Trophoblast cell (in vitro differentiated cells and primary cell): ENCODE results near the gene WSCD1.

Experiments used
- DNase-seq, 2 donors: peaks; one replicate each; pipeline ENCODE4 v3.0.0-alpha.2; 2016
- H2AFZ ChIP-seq: 2 replicates; pipeline ENCODE4 v1.6.1; 2013; ENCODE audit warnings: low read length, moderate library complexity, mild to moderate bottlenecking; ENCODE audit not compliant: insufficient read depth, poor library complexity
- H2AK5ac ChIP-seq: 2 replicates; pipeline ENCODE4 v1.6.1; 2013; ENCODE audit warnings: mild to moderate bottlenecking, low read length
- H2BK120ac ChIP-seq: 2 replicates; pipeline ENCODE4 v1.6.1; 2013; ENCODE audit warnings: low read length, mild to moderate bottlenecking, moderate library complexity; ENCODE audit not compliant: insufficient read depth, poor library complexity
- H2BK12ac ChIP-seq: 2 replicates; pipeline ENCODE4 v1.6.1; 2013; ENCODE audit warnings: mild to moderate bottlenecking, low read length, moderate library complexity
- H2BK5ac ChIP-seq: 2 replicates; pipeline ENCODE4 v1.6.1; 2013; ENCODE audit warnings: low read length, low read depth, moderate library complexity, mild to moderate bottlenecking; ENCODE audit not compliant: poor library complexity
- H3K14ac ChIP-seq: 2 replicates; pipeline ENCODE4 v1.6.1; 2013; ENCODE audit warnings: mild to moderate bottlenecking, low read length
- H3K18ac ChIP-seq: 2 replicates; pipeline ENCODE4 v1.6.1; 2013; ENCODE audit warnings: mild to moderate bottlenecking, low read length
- H3K23ac ChIP-seq: 2 replicates; pipeline ENCODE4 v1.6.1; 2013; ENCODE audit warnings: low read length
- H3K27ac ChIP-seq: 2 replicates; pipeline ENCODE4 v1.5.1; 2013; ENCODE audit warnings: low read depth, mild to moderate bottlenecking, inconsistent platforms, low read length, moderate library complexity
- H3K27me3 ChIP-seq: 2 replicates; pipeline ENCODE4 v1.6.1; 2013; ENCODE audit warnings: inconsistent platforms, mild to moderate bottlenecking, low read length, moderate library complexity; ENCODE audit not compliant: insufficient read depth
- H3K36me3 ChIP-seq, 2 experiments: 1 replicate in 1 of 2; 2 replicates in 1 of 2; pipeline ENCODE4 v1.6.1; 2013; ENCODE audit warnings: low read length in 2 of 2, mild to moderate bottlenecking in 2 of 2, moderate library complexity in 1 of 2; ENCODE audit not compliant: insufficient read depth in 2 of 2, control insufficient read depth in 1 of 2
- H3K4ac ChIP-seq: 2 replicates; pipeline ENCODE4 v1.6.1; 2013; ENCODE audit warnings: low read depth, mild to moderate bottlenecking, low read length, moderate library complexity
- H3K4me1 ChIP-seq, 2 experiments: 1 replicate in 1 of 2; 2 replicates in 1 of 2; pipeline ENCODE4 v1.6.1; 2013; ENCODE audit warnings: low read length in 2 of 2, mild to moderate bottlenecking in 2 of 2, moderate library complexity in 1 of 2; ENCODE audit not compliant: insufficient read depth in 2 of 2, control insufficient read depth in 1 of 2
- H3K4me2 ChIP-seq: 2 replicates; pipeline ENCODE4 v1.6.1; 2013; ENCODE audit warnings: inconsistent platforms, mild to moderate bottlenecking, low read length, moderate library complexity
- H3K4me3 ChIP-seq: 2 replicates; pipeline ENCODE4 v1.5.1; 2013; ENCODE audit warnings: mild to moderate bottlenecking, low read depth, low read length, inconsistent platforms
- H3K79me1 ChIP-seq: one replicate; pipeline ENCODE4 v1.6.1; 2013; ENCODE audit warnings: low read length
- H3K79me2 ChIP-seq: 2 replicates; pipeline ENCODE4 v1.6.1; 2013; ENCODE audit warnings: low read length, mild to moderate bottlenecking; ENCODE audit not compliant: control insufficient read depth, insufficient read depth, poor library complexity
- H3K9ac ChIP-seq: 2 replicates; pipeline ENCODE4 v1.6.1; 2013; ENCODE audit warnings: mild to moderate bottlenecking, low read length
- H3K9me3 ChIP-seq: 2 replicates; pipeline ENCODE4 v1.6.1; 2013; ENCODE audit warnings: low read depth, mild to moderate bottlenecking, control low read depth, inconsistent platforms, low read length; ENCODE audit not compliant: insufficient read depth
- H4K12ac ChIP-seq: 2 replicates; pipeline ENCODE4 v1.6.1; 2013; ENCODE audit warnings: low read depth, mild to moderate bottlenecking, low read length, moderate library complexity
- H4K8ac ChIP-seq: 2 replicates; pipeline ENCODE4 v1.6.1; 2013; ENCODE audit warnings: low read depth, mild to moderate bottlenecking, low read length, moderate library complexity
- H4K91ac ChIP-seq: one replicate; pipeline ENCODE4 v1.6.1; 2013; ENCODE audit warnings: low read depth, mild to moderate bottlenecking, low read length, moderate library complexity
- WGBS: extraction: QIAGEN DNeasy Blood & Tissue Kit; methylation state at CpG from one replicate; pipeline ENCODE4 v1.1.7; 2013; ENCODE audit warnings: missing lambda C conversion rate; ENCODE audit not compliant: insufficient read length, insufficient coverage; ENCODE audit errors: extremely low coverage; 5-methylcytosine and 5-hydroxymethylcytosine counted together

Gene WSCD1

GRCh38 chr17:6145946-6146345 lies 75.8 kb downstream of the WSCD1 start:
- no peak overlapping the region for H3K14ac ChIP-seq
- no peak overlapping the region for H4K12ac ChIP-seq
- H3K36me3 ChIP-seq = no peaks in the 10 kb centered on the region
- H3K4me2 ChIP-seq = no peak overlapping the region
- H3K9me3 ChIP-seq = no peaks in the 10 kb centered on the region
- no peaks in the 10 kb centered on the region for H3K4me1 ChIP-seq
- DNase-seq = no peak
- no peak overlapping the region for H3K23ac ChIP-seq
- H3K9ac ChIP-seq = no peak overlapping the region
- no peak overlapping the region for H3K4ac ChIP-seq
- H3K18ac ChIP-seq = no peak overlapping the region
- H2BK12ac ChIP-seq = no peak overlapping the region
- no peak overlapping the region for H2AFZ ChIP-seq
- H3K79me2 ChIP-seq = no peaks in the 10 kb centered on the region
- H3K79me1 ChIP-seq = no peaks in the 10 kb centered on the region
- no peak overlapping the region for H2BK120ac ChIP-seq
- no peak overlapping the region for H3K4me3 ChIP-seq
- H2AK5ac ChIP-seq = no peak overlapping the region
- no peak overlapping the region for H2BK5ac ChIP-seq
- no peak overlapping the region for H4K8ac ChIP-seq
- no peaks in the 10 kb centered on the region for H3K27me3 ChIP-seq
- WGBS = no CpG with 5 or more reads among the region's 4 CpGs
- no peak overlapping the region for H4K91ac ChIP-seq
- H3K27ac ChIP-seq = no peak overlapping the region

- Histone ChIP-seq H3K36me3 (no peaks in the 10 kb centered on the region), H3K9me3 (no peaks in the 10 kb centered on the region), H4K91ac (no peak overlapping the region), H3K4ac (no peak overlapping the region), H2BK120ac (no peak overlapping the region), H2AK5ac (no peak overlapping the region), H3K79me2 (no peaks in the 10 kb centered on the region), H4K8ac (no peak overlapping the region), H3K79me1 (no peaks in the 10 kb centered on the region), H3K4me1 (no peaks in the 10 kb centered on the region), H3K27me3 (no peaks in the 10 kb centered on the region), H3K14ac (no peak overlapping the region), H3K18ac (no peak overlapping the region), H4K12ac (no peak overlapping the region), H3K9ac (no peak overlapping the region), H2BK12ac (no peak overlapping the region), H2AFZ (no peak overlapping the region), H3K4me2 (no peak overlapping the region), H2BK5ac (no peak overlapping the region), H3K23ac (no peak overlapping the region), H3K27ac (no peak overlapping the region), H3K4me3 (no peak overlapping the region)
- no CpG with 5 or more reads among the region's 7 CpGs for whole genome bisulfite sequencing
- no peak for DNase-seq
These were observed 76.9 kb downstream of the WSCD1 start for GRCh38 chr17:6147042-6147441.

- Histone ChIP-seq H3K9ac (no peak overlapping the region), H3K14ac (no peak overlapping the region), H3K23ac (no peak overlapping the region), H3K4ac (no peak overlapping the region), H2AFZ (no peak overlapping the region), H4K12ac (no peak overlapping the region), H4K91ac (no peak overlapping the region), H2BK120ac (no peak overlapping the region), H3K4me1 (no peaks in the 10 kb centered on the region), H3K4me3 (no peak overlapping the region), H3K18ac (no peak overlapping the region), H3K79me2 (no peaks in the 10 kb centered on the region), H4K8ac (no peak overlapping the region), H3K27ac (no peak overlapping the region), H2AK5ac (no peak overlapping the region), H3K4me2 (no peak overlapping the region), H2BK12ac (no peak overlapping the region), H3K9me3 (no peaks in the 10 kb centered on the region), H3K79me1 (no peaks in the 10 kb centered on the region), H3K36me3 (no peaks in the 10 kb centered on the region), H3K27me3 (no peaks in the 10 kb centered on the region), H2BK5ac (no peak overlapping the region)
- DNase-seq = no peak
- WGBS = no CpG with 5 or more reads among the region's 6 CpGs
These were observed 83.2 kb downstream of the WSCD1 start for GRCh38 chr17:6153375-6153774.

- Histone ChIP-seq H3K4ac (no peak overlapping the region), H4K8ac (no peak overlapping the region), H3K14ac (no peak overlapping the region), H3K9ac (no peak overlapping the region), H3K9me3 (peaks cover 2% of the 10 kb centered on the region), H4K12ac (no peak overlapping the region), H3K27me3 (no peaks in the 10 kb centered on the region), H4K91ac (no peak overlapping the region), H2AK5ac (no peak overlapping the region), H2BK12ac (no peak overlapping the region), H3K4me1 (no peaks in the 10 kb centered on the region), H3K4me3 (no peak overlapping the region), H2AFZ (no peak overlapping the region), H3K23ac (no peak overlapping the region), H3K18ac (no peak overlapping the region), H3K4me2 (no peak overlapping the region), H3K36me3 (no peaks in the 10 kb centered on the region), H3K79me2 (no peaks in the 10 kb centered on the region), H3K27ac (no peak overlapping the region), H2BK120ac (no peak overlapping the region), H2BK5ac (no peak overlapping the region), H3K79me1 (no peaks in the 10 kb centered on the region)
- no CpG with 5 or more reads among the region's 4 CpGs for WGBS
- DNase-seq = no peak
These were observed 87.5 kb downstream of the WSCD1 start for GRCh38 chr17:6157716-6158115.
